ENCODE results near the gene PSMA3.

Gene PSMA3

DNA sequence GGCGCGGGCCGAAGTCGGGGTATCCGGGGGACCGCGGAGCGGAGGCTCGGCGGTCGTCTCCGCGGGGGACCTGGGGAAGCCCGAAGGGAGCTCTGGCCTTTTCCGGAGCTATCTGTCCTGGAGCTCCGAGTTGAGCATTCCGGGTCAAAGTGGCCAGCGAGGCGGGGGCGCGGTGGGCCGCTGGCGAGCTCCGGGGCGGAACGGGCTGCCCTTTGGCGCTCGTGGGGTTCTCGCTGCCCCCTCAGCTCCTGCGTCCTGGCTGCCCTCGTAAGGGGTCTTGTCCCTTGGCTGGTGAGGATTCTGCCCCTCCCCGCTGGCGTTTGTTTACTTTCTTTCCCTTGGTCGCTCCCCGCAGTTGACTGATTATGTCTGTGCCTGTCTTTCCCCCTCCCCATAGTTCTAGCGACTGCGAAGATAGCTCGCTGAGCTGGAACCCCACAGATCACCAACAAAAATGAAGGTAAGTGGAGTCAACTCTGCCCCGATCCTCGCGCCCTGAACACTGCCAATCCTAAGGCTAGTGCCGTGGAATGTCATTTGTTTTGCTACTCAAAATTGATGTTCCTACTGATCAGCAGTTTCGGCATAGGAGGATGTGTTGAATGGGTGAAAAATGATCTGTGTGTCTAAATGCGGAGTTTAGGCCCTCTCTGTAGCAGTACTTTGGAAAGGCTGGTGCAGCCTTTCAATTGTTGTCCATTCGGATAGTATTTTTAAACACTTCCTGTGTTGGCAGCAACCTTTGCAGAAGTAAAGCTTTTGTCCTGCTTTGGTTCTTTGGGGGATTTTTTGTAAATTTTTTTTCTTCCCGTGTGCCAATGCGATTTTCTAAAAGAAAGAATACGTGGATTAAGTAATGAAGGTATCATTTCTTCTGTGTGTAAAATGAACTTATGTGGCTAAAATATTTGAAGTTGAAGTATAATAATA lies 55.0 kb downstream of the PSMA3 start:
- DNase-seq (ENCODE audit: low read depth, low spot score): no peak

DNA sequence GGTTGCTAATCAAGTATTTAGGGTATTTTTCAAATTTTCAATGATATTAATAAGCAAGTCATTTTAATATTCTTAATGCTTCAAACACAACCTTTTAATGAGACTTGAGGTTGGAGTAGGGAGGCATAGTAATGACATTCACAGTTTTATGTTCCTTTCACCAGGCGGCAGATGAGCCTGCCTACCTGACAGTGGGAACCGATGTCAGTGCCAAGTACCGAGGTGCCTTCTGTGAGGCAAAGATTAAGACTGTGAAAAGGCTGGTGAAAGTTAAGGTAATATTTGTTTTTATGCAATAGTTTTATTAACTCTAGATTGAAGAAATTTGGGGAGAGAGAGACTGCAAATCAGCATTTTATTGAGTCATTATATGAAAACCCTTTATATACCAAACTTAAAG lies 56.8 kb downstream of the PSMA3 start:
- no peak for DNase-seq (ENCODE audit: low read depth, low spot score)

DNA sequence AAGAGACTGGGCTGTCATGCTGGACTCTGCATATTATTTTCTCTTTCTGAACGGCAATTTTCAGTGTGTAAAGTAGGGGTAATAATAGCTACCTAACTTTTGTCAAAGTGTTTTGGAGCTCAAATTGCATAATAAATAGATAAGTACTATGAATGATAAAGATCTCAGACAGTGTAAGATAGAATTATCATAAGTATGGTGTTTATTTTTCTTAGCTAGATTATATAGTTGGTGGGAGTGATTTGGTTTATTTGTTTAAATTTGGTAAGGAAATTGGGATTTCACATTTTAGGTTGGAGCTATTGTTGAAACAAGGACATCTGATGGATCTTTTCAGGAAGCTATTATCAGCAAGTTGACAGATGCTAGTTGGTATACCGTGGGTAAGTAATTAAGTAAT lies 61.1 kb downstream of the PSMA3 start:
- DNase-seq (ENCODE audit: low read depth, low spot score): no peak

DNA sequence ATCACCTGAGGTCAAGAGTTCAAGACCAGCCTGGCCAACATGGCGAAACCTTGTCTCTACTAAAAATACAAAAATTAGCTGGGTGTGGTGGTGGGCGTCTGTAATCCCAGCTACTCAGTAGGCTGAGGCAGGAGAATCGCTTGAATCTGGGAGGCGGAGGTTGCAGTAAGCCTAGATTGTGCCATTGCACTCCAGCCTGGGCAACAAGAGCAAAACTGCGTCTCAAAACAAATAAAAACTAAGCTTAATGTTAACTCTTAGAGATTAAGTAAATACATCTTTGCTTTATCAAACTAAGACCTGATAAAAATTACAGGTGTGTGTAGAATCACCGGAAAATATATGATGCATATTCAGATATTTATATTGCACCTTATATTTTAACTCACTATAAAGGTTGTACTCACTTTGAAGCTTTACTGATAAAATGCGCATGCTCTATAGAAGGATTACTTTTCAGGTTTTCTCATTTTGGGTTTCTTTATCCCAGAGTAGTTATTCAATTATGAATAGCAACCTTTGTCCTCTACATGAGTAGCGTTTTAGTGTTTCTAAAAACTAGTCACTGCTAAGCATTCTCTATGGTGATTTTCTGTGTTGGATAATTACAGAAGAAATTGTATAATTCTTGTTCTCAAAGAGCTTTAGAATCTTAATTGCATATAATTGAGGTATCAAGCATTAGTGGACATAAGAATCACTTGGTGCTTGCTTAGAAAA lies 63.1 kb downstream of the PSMA3 start:
- no peak for DNase-seq (ENCODE audit: low read depth, low spot score)

DNA sequence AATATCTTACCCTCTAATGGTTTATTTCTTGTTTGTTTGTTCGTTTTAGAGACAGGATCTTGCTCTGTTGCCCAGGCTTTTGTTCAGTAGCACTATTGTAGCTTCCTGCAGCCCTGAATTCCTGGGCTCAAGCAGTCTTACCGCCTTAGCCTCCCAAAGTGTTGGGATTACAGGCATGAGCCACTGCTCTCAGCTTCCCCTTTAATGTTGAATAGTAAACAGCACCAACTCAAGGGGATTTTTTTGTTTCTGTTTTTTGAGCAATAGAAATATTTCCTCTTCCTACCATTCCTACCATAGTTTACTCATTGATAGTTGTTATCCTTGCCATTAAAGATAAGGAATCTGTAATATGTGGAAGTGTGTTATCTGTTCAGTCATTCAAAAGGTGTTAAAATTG lies 64.4 kb downstream of the PSMA3 start:
- DNase-seq (ENCODE audit: low read depth, low spot score): no peak

DNA sequence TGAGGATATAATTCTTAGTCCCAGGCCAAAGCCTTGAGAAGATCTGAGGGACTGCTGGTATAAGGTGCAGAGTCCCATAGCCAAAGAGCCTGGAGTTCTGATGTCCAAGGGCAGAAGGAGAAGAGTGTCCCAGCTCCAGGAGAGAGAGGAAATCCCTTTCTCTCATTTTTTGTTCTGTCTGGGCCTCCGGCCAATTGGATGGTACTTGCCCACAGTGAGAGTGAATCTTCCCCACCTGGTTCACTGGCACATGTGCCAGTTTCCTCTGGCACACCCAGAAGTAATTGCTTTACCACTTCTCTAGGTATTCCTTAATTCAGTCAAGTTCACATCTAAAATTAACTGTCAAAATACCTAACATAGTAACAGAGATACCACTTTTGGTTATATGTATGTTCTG lies 69.1 kb downstream of the PSMA3 start:
- DNase-seq (ENCODE audit: low read depth, low spot score): no peak

DNA sequence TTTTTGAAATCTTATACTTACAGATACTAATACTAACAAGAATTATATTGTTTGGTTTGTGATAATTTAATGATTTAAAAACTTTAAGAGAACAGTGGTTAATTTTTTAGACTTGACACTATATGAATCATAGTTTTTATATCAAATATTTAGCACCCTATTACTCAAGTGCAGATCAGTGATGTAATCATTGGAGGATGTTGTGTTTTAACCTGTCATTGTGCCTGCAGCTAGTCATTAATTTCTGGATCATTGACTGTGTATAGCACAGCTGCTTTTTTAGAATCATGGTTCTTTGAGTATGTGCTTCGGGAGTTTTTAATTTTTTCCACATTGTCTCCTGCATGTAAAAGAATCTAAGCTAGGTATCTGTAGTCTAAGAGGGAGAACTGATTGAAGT lies 71.0 kb downstream of the PSMA3 start:
- no peak for DNase-seq (ENCODE audit: low read depth, low spot score)
